Activated CD8-positive, alpha-beta memory T cell treated with anti-CD3 and anti-CD28 coated beads, Interleukin-2, amount 50 U/mL, for 24 hours (primary cell): ENCODE data around the gene AMPH.

Experiments used
- DNase-seq: peaks from one replicate; pipeline ENCODE4 v3.0.0-alpha.2; 2020; ENCODE audit errors: extremely low read depth

Gene AMPH

GRCh38 chr7:38630720-38631673 lies at the start of gene AMPH:
TSS of gene AMPH (minus strand) at chr7:38631373. CDS start at chr7:38631351, 22 bp downstream.
- DNase-seq: no peak

GRCh38 chr7:38679419-38679818 lies 48.2 kb upstream of the AMPH start:
- no peak for DNase-seq

GRCh38 chr7:38678698-38679054 lies 47.5 kb upstream of the AMPH start:
- no peak for DNase-seq

- no peak for DNase-seq
These were observed 47.0 kb upstream of the AMPH start for GRCh38 chr7:38677981-38678697.

GRCh38 chr7:38675494-38676106 lies 44.4 kb upstream of the AMPH start:
- no peak for DNase-seq

GRCh38 chr7:38674513-38674912 lies 43.3 kb upstream of the AMPH start:
- DNase-seq: no peak

GRCh38 chr7:38673795-38674194 lies 42.6 kb upstream of the AMPH start:
- DNase-seq: no peak

- DNase-seq: no peak
These were observed 41.0 kb upstream of the AMPH start for GRCh38 chr7:38671911-38672905.

- no peak for DNase-seq
These were observed 38.9 kb upstream of the AMPH start for GRCh38 chr7:38669965-38670520.

- no peak for DNase-seq
These were observed 33.8 kb upstream of the AMPH start for GRCh38 chr7:38664972-38665371.

GRCh38 chr7:38660427-38661099 lies 29.4 kb upstream of the AMPH start:
- DNase-seq: no peak

- DNase-seq: no peak
These were observed 28.8 kb upstream of the AMPH start for GRCh38 chr7:38659931-38660330.

- DNase-seq: no peak
These were observed 27.7 kb upstream of the AMPH start for GRCh38 chr7:38658921-38659320.

GRCh38 chr7:38656968-38657367 lies 25.8 kb upstream of the AMPH start:
- DNase-seq: no peak

- DNase-seq: no peak
These were observed 24.9 kb upstream of the AMPH start for GRCh38 chr7:38655833-38656774.

- no peak for DNase-seq
These were observed 6.8 kb upstream of the AMPH start for GRCh38 chr7:38637957-38638356.

GRCh38 chr7:38632411-38632810 lies 1.2 kb upstream of the AMPH start:
- no peak for DNase-seq

- no peak for DNase-seq
These were observed 1.3 kb downstream of the AMPH start for GRCh38 chr7:38629651-38630510.
